Pons (tissue), 1 donor: ENCODE measurements around the gene ACSF2.
"Not testable (repeated sequence)": the region's sequence is repeated elsewhere in the genome, so short reads cannot be mapped to it uniquely, and the experiment has no call there.

Experiments
- DNase-seq: peaks from one replicate; pipeline ENCODE4 v3.0.0-alpha.2; 2016; ENCODE audit warnings: low spot score

Gene ACSF2

GRCh38 chr17:50464736-50465135, 38.7 kb downstream of the ACSF2 start:
- DNase-seq, result no peak

- DNase-seq, result no peak
These were observed 39.2 kb downstream of the ACSF2 start for GRCh38 chr17:50465171-50465570.

GRCh38 chr17:50465635-50466034, 39.6 kb downstream of the ACSF2 start:
- no peak for DNase-seq

DNA sequence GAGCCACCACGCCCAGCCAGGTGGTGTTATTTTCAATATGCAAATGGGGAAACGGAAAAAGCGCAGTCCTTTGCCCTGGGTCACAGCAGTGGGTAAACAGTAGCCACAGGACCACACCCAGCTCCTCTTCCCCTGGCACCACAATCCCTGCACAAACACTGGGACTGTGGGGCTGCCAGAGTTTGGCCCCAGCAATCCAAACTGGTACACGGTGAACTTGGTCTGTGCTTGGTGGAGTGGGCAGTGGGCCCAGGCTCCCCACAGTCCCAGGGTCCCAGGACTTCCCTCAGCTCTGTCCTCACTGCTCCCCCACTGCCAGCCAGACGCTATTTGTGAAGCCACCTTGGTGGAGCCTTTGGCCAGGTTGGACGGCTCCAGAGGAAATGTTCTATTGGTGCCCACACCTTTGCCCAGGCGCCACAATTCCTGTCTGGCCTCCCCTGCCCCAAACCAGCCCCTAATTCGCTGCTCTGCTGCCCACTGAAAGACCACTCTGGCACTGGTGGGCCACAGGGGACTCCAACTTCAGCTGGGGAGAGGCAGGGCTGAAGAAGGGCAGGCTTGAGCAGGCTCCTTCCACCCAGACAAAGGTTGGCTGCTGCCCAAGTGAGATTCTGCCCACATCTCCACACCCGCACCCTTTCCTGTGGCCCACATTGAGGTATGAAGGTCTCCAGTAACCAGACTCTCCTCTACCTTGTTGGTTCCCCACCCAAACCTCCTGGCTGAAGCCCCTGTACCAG, 40.5 kb downstream of the ACSF2 start:
- no peak for DNase-seq

DNA sequence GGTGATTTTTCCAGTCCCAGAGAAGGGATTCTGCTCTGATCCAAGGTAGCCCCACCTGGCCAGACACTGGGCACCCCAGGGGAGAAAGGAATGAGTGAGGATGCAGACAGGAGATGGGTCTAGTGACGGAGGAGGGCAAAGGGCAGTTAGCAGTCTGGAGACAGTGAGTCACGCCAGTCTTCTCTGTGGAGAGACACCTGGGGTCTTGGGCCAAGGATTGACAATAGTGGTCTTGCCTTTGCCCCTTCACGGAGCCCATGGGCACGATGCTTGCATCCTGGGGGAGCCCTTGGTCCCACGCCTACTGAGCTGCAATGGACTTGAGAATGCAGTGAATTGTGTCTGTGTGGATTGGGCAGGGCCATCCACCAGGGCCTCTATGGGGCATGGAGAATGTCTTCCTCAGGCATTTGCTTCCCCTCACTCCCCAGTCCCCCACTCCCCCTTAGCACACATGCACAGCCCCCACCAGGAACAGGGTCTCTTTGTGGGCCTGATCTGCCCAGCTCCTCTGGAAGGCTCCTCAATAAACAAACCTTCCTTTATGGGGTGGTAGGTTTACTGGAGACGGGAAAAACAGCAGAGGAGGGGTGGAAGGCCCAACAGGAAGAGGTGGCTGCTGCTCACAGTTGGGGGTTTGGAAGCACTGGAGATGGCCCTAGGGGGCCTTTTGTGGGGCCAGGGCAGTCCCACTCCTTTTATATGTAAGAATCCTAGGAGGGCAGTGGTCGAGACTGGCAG, 41.3 kb downstream of the ACSF2 start:
- DNase-seq, result no peak

DNA sequence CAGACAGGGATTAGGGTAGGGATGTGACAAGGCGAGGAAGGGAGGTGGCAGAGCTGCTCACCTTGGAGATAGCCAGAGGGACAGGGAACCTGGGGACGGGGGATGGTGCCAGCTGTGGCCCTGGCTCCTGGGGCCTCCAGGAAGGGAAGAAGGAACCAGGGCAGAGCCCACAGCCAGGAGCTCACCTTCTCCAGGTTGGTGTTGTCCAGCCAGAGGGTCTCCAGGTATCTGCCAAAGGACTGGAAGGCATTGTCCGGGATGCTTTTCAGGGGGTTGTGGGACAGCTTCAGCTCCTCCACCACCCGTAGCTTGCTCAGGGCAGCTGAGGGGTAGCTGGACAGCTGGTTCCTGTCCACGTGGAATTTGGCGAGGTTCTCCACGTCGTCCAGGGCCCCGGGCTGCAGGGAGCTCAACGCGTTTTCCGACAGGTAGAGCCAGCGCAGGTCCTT, 41.9 kb downstream of the ACSF2 start:
- no peak for DNase-seq

DNA sequence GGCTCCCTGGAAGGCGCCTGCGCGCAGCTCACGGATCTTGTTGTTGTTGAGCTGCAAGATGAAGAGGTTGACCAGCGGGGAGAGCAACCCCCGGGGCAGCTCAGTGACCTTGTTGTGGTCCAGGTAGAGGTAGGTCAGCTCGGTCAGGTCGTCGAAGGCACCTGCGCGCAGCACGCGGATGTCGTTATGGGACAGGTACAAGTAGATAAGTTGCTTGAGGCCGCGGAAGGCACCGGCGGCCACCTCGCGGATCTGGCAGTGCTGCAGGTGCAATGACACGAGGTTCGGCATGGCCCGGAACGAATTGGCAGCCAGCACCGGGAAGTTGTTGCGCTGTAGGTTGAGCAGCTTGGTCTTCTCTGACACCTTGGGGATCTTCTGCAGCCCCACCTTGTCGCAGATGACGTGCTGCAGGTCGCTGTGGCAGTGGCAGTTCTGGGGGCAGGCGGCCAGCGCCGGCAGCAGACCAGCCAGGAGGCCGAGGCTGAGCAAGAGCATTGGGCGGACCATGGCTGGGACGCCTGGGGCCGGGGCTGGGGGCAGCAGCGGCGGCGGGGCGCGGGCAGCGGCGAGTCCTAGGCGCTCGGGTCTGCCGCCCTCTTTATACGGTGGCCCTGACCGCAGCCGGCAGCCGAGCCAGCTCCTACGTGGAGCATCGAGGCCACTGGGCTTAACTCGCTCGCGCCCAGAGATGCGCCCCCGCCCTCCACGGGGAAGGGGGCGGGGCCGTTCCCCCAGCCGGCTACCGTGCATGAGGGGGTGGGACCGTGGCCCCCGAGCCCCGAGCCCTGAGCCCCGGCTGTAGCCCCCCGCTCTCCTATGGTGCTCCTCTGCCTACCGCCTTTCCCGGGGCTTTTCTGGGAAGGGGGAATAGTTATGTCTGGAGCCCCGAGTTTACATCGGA, 42.5 kb downstream of the ACSF2 start, which contains the start of gene CHAD:
CHAD (minus strand) TSS at position 577 of the 904 bp plus-strand sequence; CDS start at position 510, 67 bp downstream.
- no peak for DNase-seq

DNA sequence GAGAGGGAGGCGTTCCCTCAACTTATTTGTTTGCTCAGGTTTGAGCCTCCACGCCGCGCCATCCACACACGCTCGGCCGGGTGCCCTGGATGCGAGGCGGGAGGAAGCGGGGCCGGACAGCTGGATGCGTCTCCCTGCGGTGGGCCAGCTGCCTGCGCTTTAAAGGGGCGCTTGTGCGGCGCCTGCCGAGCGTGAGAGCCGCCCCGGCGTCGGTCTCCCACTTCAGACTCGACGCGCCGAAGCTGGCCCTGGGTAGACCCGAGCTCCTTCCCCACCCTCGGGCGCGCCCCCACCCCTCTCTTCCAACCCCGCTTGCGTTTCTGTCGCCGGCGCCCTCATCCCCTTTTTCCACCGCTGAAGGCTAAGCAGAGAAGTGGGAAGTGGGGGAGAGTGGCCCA, 43.2 kb downstream of the ACSF2 start:
- no peak for DNase-seq

GRCh38 chr17:50469671-50470305, 43.8 kb downstream of the ACSF2 start:
- no peak for DNase-seq

DNA sequence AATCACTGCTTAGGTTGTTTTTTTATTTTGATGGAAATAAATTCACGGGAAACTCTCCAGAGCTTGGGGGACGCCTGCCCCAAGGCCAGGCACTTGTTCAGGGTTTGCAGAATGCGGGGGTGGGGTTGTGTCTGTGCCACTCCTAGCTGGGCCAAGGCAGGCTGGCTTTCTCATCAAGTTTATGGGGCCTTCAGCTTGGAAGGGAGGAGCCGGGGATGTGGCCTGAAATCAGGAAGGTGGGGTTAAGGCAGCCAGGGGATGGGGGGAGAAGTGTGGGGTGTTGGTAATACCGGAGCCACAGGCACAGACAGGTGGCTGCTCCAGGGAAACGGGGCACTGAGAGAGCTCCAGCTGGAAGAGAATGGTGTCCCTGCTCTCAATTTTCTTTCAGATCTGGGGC, 44.4 kb downstream of the ACSF2 start:
- DNase-seq, result no peak

DNA sequence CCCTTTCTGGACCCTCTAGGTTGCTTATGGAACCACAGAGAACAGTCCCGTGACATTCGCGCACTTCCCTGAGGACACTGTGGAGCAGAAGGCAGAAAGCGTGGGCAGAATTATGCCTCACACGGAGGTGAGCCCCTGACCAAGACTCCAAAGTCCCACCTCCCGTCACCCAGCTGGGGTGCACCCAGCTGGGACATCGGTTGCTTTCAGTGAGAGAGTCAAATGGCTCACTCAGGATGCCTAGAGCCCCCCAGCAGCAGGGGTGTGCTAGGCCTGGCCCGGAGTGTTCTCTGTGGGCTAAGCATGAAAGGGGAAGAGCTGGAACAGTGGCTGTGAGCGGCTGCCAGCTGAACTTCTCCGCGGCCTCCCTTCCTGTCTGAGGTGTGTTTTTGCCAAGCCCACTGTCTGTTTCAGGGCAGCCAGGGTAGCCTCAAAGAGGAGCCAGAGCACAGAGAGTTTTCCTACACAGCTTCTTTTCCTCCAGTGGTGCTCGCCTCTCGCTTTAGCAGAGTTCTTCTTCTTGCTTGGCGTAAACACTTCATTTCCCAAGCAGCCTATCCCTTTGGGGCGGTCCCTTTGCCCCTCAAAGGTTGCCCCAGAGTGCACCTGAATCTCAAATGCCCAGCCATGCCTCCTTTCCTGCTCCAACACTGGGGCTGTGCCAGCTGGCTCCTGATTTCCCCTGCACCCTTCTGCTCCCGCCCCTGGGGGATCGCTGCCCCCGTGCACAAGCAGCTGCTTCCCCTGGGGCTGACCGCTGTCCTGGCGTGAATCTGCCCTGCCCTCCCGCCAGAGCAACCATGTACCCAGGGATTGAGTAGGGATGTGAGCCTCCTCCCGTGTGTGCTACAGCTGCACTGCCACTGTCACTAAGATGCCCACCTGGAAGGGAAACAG, 45.2 kb downstream of the ACSF2 start:
- DNase-seq, result no peak

DNA sequence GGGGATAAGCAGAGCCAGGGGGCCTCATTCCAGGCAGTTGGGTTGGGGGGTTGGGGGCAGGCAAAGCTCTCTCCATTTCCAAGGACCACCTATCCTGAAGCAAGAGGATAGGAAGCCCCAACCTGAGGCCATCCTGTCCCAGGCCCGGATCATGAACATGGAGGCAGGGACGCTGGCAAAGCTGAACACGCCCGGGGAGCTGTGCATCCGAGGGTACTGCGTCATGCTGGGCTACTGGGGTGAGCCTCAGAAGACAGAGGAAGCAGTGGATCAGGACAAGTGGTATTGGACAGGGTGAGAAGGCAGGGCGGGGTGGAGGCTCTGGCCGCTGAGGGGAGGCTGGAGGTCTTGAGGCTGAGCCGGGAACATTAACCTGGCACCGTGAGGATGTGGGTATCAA, 46.3 kb downstream of the ACSF2 start:
- DNase-seq, result no peak

GRCh38 chr17:50472761-50473161, 46.7 kb downstream of the ACSF2 start:
- peak; percentile 14 for DNase-seq

GRCh38 chr17:50473901-50474300, 47.9 kb downstream of the ACSF2 start:
- no peak for DNase-seq

GRCh38 chr17:50474523-50474922, 48.5 kb downstream of the ACSF2 start:
- no peak for DNase-seq

DNA sequence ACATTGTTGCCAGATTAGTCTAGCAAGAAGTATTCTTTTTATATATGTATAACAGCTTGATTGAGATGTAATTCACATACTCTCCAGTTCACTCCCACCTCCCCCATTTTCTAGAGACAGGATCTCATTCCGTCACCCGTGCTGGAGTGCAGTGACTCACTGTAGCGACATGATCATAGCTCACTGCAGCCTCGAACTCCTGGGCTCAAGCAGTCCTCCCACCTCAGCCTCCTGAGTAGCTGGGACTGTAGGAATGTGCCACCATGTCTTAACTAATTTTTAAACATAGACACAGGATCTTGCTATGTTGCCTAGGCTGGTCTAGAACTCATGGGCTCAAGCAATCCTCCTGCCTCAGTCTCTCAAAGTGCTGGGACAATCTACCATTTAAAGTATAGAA, 49.3 kb downstream of the ACSF2 start:
- DNase-seq, result no peak

GRCh38 chr17:50475775-50476544, 49.9 kb downstream of the ACSF2 start:
- DNase-seq, result not testable (repeated sequence)

DNA sequence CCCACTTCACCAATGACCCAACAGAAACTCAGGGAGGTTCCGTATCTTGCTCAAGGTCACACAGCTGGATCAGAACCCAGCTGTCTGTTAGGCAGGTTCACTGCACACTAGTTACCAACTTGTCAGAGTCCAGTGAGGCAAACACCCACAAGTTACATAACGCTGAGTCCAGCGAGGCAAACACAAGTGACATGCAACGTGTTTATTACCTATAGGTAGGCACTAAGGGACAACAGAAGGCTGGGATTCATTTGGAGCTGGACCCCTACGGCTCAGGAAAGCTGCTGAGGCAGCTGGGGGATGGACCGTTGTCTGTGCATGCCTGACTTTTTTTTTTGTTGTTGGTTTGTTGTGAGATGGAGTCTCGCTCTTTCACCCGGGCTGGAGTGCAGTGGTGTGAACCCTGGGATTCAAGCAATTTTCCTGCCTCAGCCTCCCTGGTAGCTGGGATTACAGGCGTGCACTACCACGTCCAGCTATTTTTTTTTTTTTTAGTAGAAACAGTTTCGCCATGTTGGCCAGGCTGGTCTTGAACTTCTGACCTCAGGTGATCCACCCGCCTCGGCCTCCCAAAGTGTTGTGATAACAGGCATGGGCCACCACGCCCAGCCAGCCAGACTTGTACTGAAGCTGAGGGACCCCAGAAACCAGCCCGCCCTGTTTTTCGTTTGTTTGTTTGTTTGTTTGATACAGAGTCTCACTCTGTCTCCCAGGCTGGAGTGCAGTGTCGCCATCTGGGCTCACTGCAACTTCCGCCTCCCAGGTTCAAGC, 50.7 kb downstream of the ACSF2 start:
- DNase-seq, result no peak

- DNase-seq, result no peak
These were observed 52.0 kb downstream of the ACSF2 start for GRCh38 chr17:50477976-50478375.
